Endothelial cell of umbilical vein (primary cell): Measurements from ENCODE around the gene KRT86. TPM values are rescaled to one million over a fixed set of nuclear protein-coding genes. Genes with fewer than 3 reads are reported as not detected.

ENCODE experiments used
- BruUV-seq: library from RNA; stranded (reverse); fragments of 400-500 nt; replicated peaks from 2 replicates; lab custom pipeline; 2021; lab: Mats Ljungman, UMichigan
- CTCF ChIA-PET: fragments of 300-600, 350-600 bp; sonication (Branson Sonifier 250); formaldehyde crosslinking; loops from one replicate; lab custom pipeline; 2021; ENCODE audit warnings: antibody characterized with exemption, inconsistent platforms; lab: Charles Lee
- POLR2A ChIA-PET: fragments of 300-600, 350-600 bp; sonication (Branson Sonifier 250); formaldehyde crosslinking; loops from one replicate; lab custom pipeline; 2021; ENCODE audit warnings: antibody characterized with exemption, inconsistent platforms; lab: Charles Lee
- DNase-seq: peaks from one replicate; pipeline ENCODE4 v3.0.0-alpha.2; 2011; ENCODE audit warnings: low read depth, low spot score
- FAIRE-seq: peaks from 2 replicates; lab custom pipeline; 2011; peaks lifted over from hg19 to GRCh38; lab: Jason Lieb, UNC
- H2AFZ ChIP-seq: 2 replicates; pipeline ENCODE4 v1.6.0; 2012; ENCODE audit warnings: low read depth, low read length, control low read depth, inconsistent platforms
- H3K27ac ChIP-seq: 2 replicates; pipeline ENCODE4 v1.5.1; 2011; ENCODE audit warnings: low read depth, mild to moderate bottlenecking, control low read depth, low read length, moderate library complexity; ENCODE audit not compliant: insufficient read depth
- H3K27me3 ChIP-seq, 2 experiments: 2 replicates each; pipeline versions ENCODE4 v1.6.0 to v1.6.1; 2011; ENCODE audit warnings: low read length in 2 of 2, mixed read lengths in 1 of 2; ENCODE audit not compliant: control insufficient read depth in 2 of 2, insufficient read depth in 2 of 2
- H3K36me3 ChIP-seq, 2 experiments: 2 replicates in 1 of 2; 3 replicates in 1 of 2; pipeline ENCODE4 v1.5.1; 2011; ENCODE audit warnings: low read length in 2 of 2, mild to moderate bottlenecking in 1 of 2, moderate library complexity in 1 of 2; ENCODE audit not compliant: control insufficient read depth in 2 of 2, insufficient read depth in 2 of 2; ENCODE audit errors: extremely low read depth in 1 of 2
- H3K4me1 ChIP-seq: 3 replicates; pipeline ENCODE4 v1.5.1; 2011; ENCODE audit warnings: mild to moderate bottlenecking, low read length; ENCODE audit not compliant: control insufficient read depth, insufficient read depth; ENCODE audit errors: extremely low read depth
- H3K4me2 ChIP-seq: 2 replicates; pipeline ENCODE4 v1.6.1; 2011; ENCODE audit warnings: low read length, control low read depth, mixed read lengths; ENCODE audit not compliant: insufficient read depth
- H3K4me3 ChIP-seq, 3 experiments: fragments of 200-600 bp in 1 of 3; sonication (generic), shearing (Covaris generic) in 1 of 3; replicated peaks in 1 of 3; 2 replicates each; pipeline ENCODE4 v1.5.1; 2011 to 2016; ENCODE audit warnings: control low read depth in 3 of 3, low read length in 3 of 3, mild to moderate bottlenecking in 2 of 3, inconsistent platforms in 1 of 3, low read depth in 1 of 3, moderate library complexity in 1 of 3; ENCODE audit not compliant: insufficient read depth in 1 of 3
- H3K79me2 ChIP-seq: 2 replicates; pipeline ENCODE4 v1.6.0; 2012; ENCODE audit warnings: low read length, inconsistent platforms; ENCODE audit not compliant: control insufficient read depth, insufficient read depth
- H3K9ac ChIP-seq: replicated peaks from 2 replicates; pipeline ENCODE3; 2011; ENCODE audit warnings: low read length, control low read depth; ENCODE audit not compliant: insufficient read depth; ENCODE audit errors: extremely low read depth
- H3K9me1 ChIP-seq: replicated peaks from 3 replicates; pipeline ENCODE4 v1.6.0; 2011; ENCODE audit warnings: mild to moderate bottlenecking, low read length; ENCODE audit not compliant: control insufficient read depth, insufficient read depth; ENCODE audit errors: extremely low read depth
- H3K9me3 ChIP-seq: replicated peaks from 2 replicates; pipeline ENCODE4 v1.5.1; 2012; ENCODE audit warnings: low read length, inconsistent platforms; ENCODE audit not compliant: control insufficient read depth, insufficient read depth
- H4K20me1 ChIP-seq: replicated peaks from 2 replicates; pipeline ENCODE3; 2011; ENCODE audit warnings: mild to moderate bottlenecking, low read length; ENCODE audit not compliant: control insufficient read depth, insufficient read depth; ENCODE audit errors: extremely low read depth
- EZH2 ChIP-seq: IDR thresholded peaks from 2 replicates; pipeline ENCODE4 v1.6.1; 2012; ENCODE audit warnings: borderline replicate concordance, low read depth, mild to moderate bottlenecking, moderate library complexity, low read length, inconsistent platforms; ENCODE audit not compliant: severe bottlenecking
- FOS ChIP-seq: IDR thresholded peaks from 2 replicates; pipeline ENCODE4 v1.6.1; 2011; ENCODE audit warnings: mild to moderate bottlenecking, low read length, moderate library complexity, borderline replicate concordance; ENCODE audit not compliant: insufficient read depth
- GATA2 ChIP-seq: IDR thresholded peaks from 2 replicates; pipeline ENCODE4 v1.7.0; 2011; ENCODE audit warnings: low read depth, mild to moderate bottlenecking, moderate library complexity, mixed read lengths, low read length; ENCODE audit not compliant: insufficient read length, insufficient read depth
- JUN ChIP-seq: IDR thresholded peaks from 2 replicates; pipeline ENCODE4 v1.6.1; 2011; ENCODE audit warnings: borderline replicate concordance, low read depth; ENCODE audit not compliant: insufficient read length, insufficient read depth
- MYC ChIP-seq: IDR thresholded peaks from one replicate; pipeline ENCODE4 v1.6.1; 2011; ENCODE audit warnings: mild to moderate bottlenecking, low read depth, low read length
- POLR2A ChIP-seq: IDR thresholded peaks from 2 replicates; pipeline ENCODE4 v1.6.1; 2012; ENCODE audit warnings: low read depth, mild to moderate bottlenecking, control low read depth, low read length
- POLR2AphosphoS5 ChIP-seq: IDR thresholded peaks from 2 replicates; pipeline ENCODE4 v1.6.1; 2012; ENCODE audit warnings: low read depth, mild to moderate bottlenecking, control low read depth, low read length, moderate library complexity; ENCODE audit not compliant: insufficient read depth
- dilution Hi-C: fragments of 300-500 bp; cut with MboI; formaldehyde crosslinking; loops from one replicate; pipeline ENCODE4 v1.15.0; 2019; ENCODE audit warnings: low sequenced_read_pairs; ENCODE audit not compliant: extremely low pct_ligation_motif_present
- intact Hi-C: fragments of 100-400 bp; cut with micrococcal nuclease; formaldehyde crosslinking; loops from one replicate; pipeline ENCODE4 v1.10.0; 2022
- polyA plus RNA-seq, 4 experiments: library from polyadenylated mRNA; depleted of rRNA in 3 of 4; stranded (reverse) in 3 of 4; unstranded in 1 of 4; fragments of >200 nt; gene quantifications; 2 replicates each; pipeline versions ENCODE4 v1.2.1 to v1.2.3, GENCODE V29; 2011 to 2012; ENCODE audit warnings: missing spikeins in 1 of 4
- total RNA-seq: library from RNA; stranded (reverse); gene quantifications from 2 replicates; pipeline ENCODE4 v1.2.3, GENCODE V29; 2021
- TF ChIP-seq, protein P1 (sequence below), 2 donors: IDR thresholded peaks; 1 replicate in 1 of 2; 2 replicates in 1 of 2; pipeline ENCODE4 v1.5.1; 2011; ENCODE audit warnings: low read length in 2 of 2, mild to moderate bottlenecking in 2 of 2, moderate library complexity in 2 of 2, control low read depth in 1 of 2, inconsistent platforms in 1 of 2, low read depth in 1 of 2; ENCODE audit not compliant: insufficient read depth in 1 of 2; ENCODE audit errors: extremely low read depth in 1 of 2
- TF ChIP-seq, protein P2 (sequence below): IDR thresholded peaks from 2 replicates; pipeline ENCODE4 v1.6.1; 2011; ENCODE audit not compliant: insufficient read depth, insufficient read length

KRT86 gene
- total and polyA plus RNA-seq, 2 donors (not counting 3 experiments of a cell fraction or from before 2014, with no cell fraction given) = not detected

DNA sequence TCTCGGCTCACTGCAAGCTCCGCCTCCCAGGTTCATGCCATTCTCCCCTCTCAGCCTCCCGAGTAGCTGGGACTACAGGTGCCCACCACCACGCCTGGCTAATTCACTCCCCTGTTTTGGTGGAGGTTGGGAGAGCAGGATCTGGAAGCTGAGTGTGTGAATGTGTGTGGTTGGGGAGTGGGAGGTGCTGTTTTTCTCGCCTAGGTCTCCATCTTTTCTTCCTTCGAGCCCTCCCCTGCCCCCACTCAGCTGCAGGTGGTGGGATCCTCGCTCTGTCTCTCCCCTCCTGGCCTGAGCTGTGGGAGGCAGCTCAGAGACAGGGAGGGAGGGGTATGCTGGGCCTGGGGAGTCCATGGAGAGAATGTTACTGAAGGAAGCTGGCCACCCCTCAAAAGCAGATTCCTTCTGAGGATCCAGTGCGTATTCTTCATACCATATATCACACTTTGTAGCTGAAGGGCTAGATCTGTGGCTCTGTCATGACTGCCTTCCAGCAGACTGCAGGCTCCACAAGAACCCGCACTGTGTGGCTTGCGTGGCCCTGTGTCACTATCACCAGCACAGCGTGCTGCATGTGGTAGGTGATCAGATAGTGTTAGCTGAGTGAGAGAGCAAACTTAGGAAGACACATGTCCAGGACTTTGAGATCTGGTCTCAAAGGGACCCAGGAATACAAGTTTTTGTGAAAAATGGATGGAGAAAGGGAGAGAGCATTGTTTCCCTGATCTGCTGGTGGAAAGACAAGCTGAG lies 44.0 kb downstream of the KRT86 start:
- ChIA-PET CTCF (interaction anchor here (0.6 to 1.4 kb wide), 6 partner anchors 8 to 39 kb away, joined by 3 to 10 read pairs (median 3); no protein-coding TSS in a partner anchor), POLR2A (no interaction called here)
- H3K4me2 ChIP-seq = no peak overlapping the region
- dilution Hi-C loops (no loop called here), intact Hi-C loops (no loop called here)
- FAIRE-seq = no peak
- peaks cover 27 to 43% of the 10 kb centered on the region in 2 experiments for H3K27me3 ChIP-seq
- no peak overlapping the region for H3K4me3 ChIP-seq
- H4K20me1 ChIP-seq = no peaks in the 10 kb centered on the region
- H3K27ac ChIP-seq = no peak overlapping the region
- H3K4me1 ChIP-seq = no peaks in the 10 kb centered on the region
- BruUV-seq = no TSS peak
- TF ChIP-seq, protein P1, sequence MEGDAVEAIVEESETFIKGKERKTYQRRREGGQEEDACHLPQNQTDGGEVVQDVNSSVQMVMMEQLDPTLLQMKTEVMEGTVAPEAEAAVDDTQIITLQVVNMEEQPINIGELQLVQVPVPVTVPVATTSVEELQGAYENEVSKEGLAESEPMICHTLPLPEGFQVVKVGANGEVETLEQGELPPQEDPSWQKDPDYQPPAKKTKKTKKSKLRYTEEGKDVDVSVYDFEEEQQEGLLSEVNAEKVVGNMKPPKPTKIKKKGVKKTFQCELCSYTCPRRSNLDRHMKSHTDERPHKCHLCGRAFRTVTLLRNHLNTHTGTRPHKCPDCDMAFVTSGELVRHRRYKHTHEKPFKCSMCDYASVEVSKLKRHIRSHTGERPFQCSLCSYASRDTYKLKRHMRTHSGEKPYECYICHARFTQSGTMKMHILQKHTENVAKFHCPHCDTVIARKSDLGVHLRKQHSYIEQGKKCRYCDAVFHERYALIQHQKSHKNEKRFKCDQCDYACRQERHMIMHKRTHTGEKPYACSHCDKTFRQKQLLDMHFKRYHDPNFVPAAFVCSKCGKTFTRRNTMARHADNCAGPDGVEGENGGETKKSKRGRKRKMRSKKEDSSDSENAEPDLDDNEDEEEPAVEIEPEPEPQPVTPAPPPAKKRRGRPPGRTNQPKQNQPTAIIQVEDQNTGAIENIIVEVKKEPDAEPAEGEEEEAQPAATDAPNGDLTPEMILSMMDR (IDR thresholded peaks at IDR 0.05; ENCODE audit: extremely low read depth in 1 of 2, insufficient read depth in 1 of 2, low read depth in 1 of 2, low read length in 2 of 2) = no peak
- TF ChIP-seq MYC = no peak
- no peak for TF ChIP-seq POLR2AphosphoS5
- no peak for TF ChIP-seq JUN
- TF ChIP-seq, protein P2, sequence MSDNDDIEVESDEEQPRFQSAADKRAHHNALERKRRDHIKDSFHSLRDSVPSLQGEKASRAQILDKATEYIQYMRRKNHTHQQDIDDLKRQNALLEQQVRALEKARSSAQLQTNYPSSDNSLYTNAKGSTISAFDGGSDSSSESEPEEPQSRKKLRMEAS = no peak
- TF ChIP-seq GATA2 = no peak
- no peak for TF ChIP-seq POLR2A
- TF ChIP-seq EZH2 = no peak
- TF ChIP-seq FOS = no peak
- no peaks in the 10 kb centered on the region for H3K9me3 ChIP-seq
- H3K9me1 ChIP-seq = no peaks in the 10 kb centered on the region
- H3K9ac ChIP-seq = no peak overlapping the region
- no peak overlapping the region for H2AFZ ChIP-seq
- no peaks in the 10 kb centered on the region for H3K79me2 ChIP-seq
- H3K36me3 ChIP-seq = no peaks in the 10 kb centered on the region
- no peak for DNase-seq
